ENCODE data around the gene TIPRL.

GRCh38 chr1:168134642-168135041 is 44.1 kb upstream of the TIPRL start:
- TF ChIP-seq CTCF (IDR thresholded peaks at IDR 0.05) (no peak), ZFX (IDR thresholded peaks at IDR 0.05; ENCODE audit: borderline replicate concordance) (no peak)
